Activated CD8-positive, alpha-beta T cell treated with anti-CD3 and anti-CD28 coated beads for 36 hours (primary cell): ENCODE data around the gene ADAMTS2. TPM values are rescaled to one million over a fixed set of nuclear protein-coding genes. Genes with fewer than 3 reads are reported as not detected.

Experiments
- ATAC-seq: fragments of 200-7000 bp; cut with Tn5 transposase; one replicate; pipeline ENCODE4 v1.10.0; 2021; ENCODE audit warnings: mild to moderate bottlenecking, moderate library complexity
- CTCF ChIA-PET: fragments of 350-600 bp; sonication (Branson Sonifier 250); formaldehyde crosslinking; loops from one replicate; lab custom pipeline; 2021; ENCODE audit warnings: antibody characterized with exemption; lab: Charles Lee
- POLR2A ChIA-PET: fragments of 350-600 bp; sonication (Branson Sonifier 250); formaldehyde crosslinking; loops from one replicate; lab custom pipeline; 2021; ENCODE audit warnings: antibody characterized with exemption; lab: Charles Lee
- DNase-seq: peaks from one replicate; pipeline ENCODE4 v3.0.0-alpha.2; 2020
- H3K27ac Mint-ChIP-seq: one replicate; pipeline ENCODE4 v1.8.0; 2021; ENCODE audit warnings: mild to moderate bottlenecking, mixed read lengths
- H3K27me3 Mint-ChIP-seq: one replicate; pipeline ENCODE4 v1.8.0; 2021; ENCODE audit warnings: mixed read lengths
- H3K36me3 Mint-ChIP-seq: one replicate; pipeline ENCODE4 v1.8.0; 2021; ENCODE audit warnings: low read depth, mixed read lengths
- H3K4me1 Mint-ChIP-seq: one replicate; pipeline ENCODE4 v1.8.0; 2021; ENCODE audit warnings: low read depth, mixed read lengths
- H3K4me3 Mint-ChIP-seq: one replicate; pipeline ENCODE4 v1.8.0; 2021; ENCODE audit warnings: mild to moderate bottlenecking, moderate library complexity, mixed read lengths
- H3K9me3 Mint-ChIP-seq: one replicate; pipeline ENCODE4 v1.8.0; 2021; ENCODE audit warnings: mixed read lengths
- CTCF ChIP-seq: fragments of 200-600 bp; IDR thresholded peaks from one replicate; pipeline ENCODE4 v1.8.0; 2022; ENCODE audit warnings: antibody characterized with exemption, mild to moderate bottlenecking
- intact Hi-C: fragments of 100-400 bp; cut with micrococcal nuclease; formaldehyde crosslinking; loops from one replicate; pipeline ENCODE4 v1.10.0; 2022
- total RNA-seq, 2 experiments: library from RNA; stranded (reverse); gene quantifications; one replicate each; pipeline ENCODE4 v1.2.3, GENCODE V29; 2021

ADAMTS2 gene
- total RNA-seq, 2 experiments from 2014 or later = not detected

GRCh38 chr5:179336871-179337795, 8.1 kb downstream of the ADAMTS2 start:
- H3K27me3 Mint-ChIP-seq = peaks cover 8% of the 10 kb centered on the region
- ATAC-seq (no peak), DNase-seq (no peak)
- no peak for TF ChIP-seq CTCF
- no peak overlapping the region for H3K27ac Mint-ChIP-seq
- ChIA-PET POLR2A (no interaction called here), CTCF (no interaction called here)
- H3K4me1 Mint-ChIP-seq = no peaks in the 10 kb centered on the region
- intact Hi-C loops = no loop called here
- H3K9me3 Mint-ChIP-seq = no peaks in the 10 kb centered on the region
- no peaks in the 10 kb centered on the region for H3K36me3 Mint-ChIP-seq
- H3K4me3 Mint-ChIP-seq = no peak overlapping the region

GRCh38 chr5:179336126-179336870, 9.0 kb downstream of the ADAMTS2 start:
- intact Hi-C loops = no loop called here
- no peak overlapping the region for H3K4me3 Mint-ChIP-seq
- ATAC-seq (no peak), DNase-seq (no peak)
- TF ChIP-seq CTCF = no peak
- no peak overlapping the region for H3K27ac Mint-ChIP-seq
- POLR2A ChIA-PET = no interaction called here
- peaks cover 4% of the 10 kb centered on the region for H3K27me3 Mint-ChIP-seq
- no peaks in the 10 kb centered on the region for H3K4me1 Mint-ChIP-seq
- H3K9me3 Mint-ChIP-seq = no peaks in the 10 kb centered on the region
- H3K36me3 Mint-ChIP-seq = no peaks in the 10 kb centered on the region
- CTCF ChIA-PET = no interaction called here

GRCh38 chr5:179333796-179334761, 11.2 kb downstream of the ADAMTS2 start:
- ATAC-seq (no peak), DNase-seq (no peak)
- TF ChIP-seq CTCF = no peak
- Mint-ChIP-seq H3K27ac (no peak overlapping the region), H3K9me3 (no peaks in the 10 kb centered on the region), H3K27me3 (no peaks in the 10 kb centered on the region), H3K36me3 (no peaks in the 10 kb centered on the region), H3K4me1 (no peaks in the 10 kb centered on the region), H3K4me3 (no peak overlapping the region)
- intact Hi-C loops = no loop called here
- ChIA-PET POLR2A (interaction anchor here (0.7 kb wide), 1 partner anchor 1066 kb away, joined by 3 read pairs; no protein-coding TSS in a partner anchor), CTCF (no interaction called here)

GRCh38 chr5:179332741-179333290, 12.4 kb downstream of the ADAMTS2 start:
- ChIA-PET POLR2A (interaction anchor here (0.5 kb wide), 1 partner anchor 301 kb away, joined by 3 read pairs; no protein-coding TSS in a partner anchor), CTCF (no interaction called here)
- intact Hi-C loops = no loop called here
- H3K36me3 Mint-ChIP-seq = no peaks in the 10 kb centered on the region
- H3K4me1 Mint-ChIP-seq = no peaks in the 10 kb centered on the region
- no peak overlapping the region for H3K27ac Mint-ChIP-seq
- no peak overlapping the region for H3K4me3 Mint-ChIP-seq
- ATAC-seq = no peak
- no peak for TF ChIP-seq CTCF
- no peaks in the 10 kb centered on the region for H3K27me3 Mint-ChIP-seq
- no peak for DNase-seq
- no peaks in the 10 kb centered on the region for H3K9me3 Mint-ChIP-seq
